Measurements from ENCODE around the gene MEF2C.

MEF2C gene

DNA sequence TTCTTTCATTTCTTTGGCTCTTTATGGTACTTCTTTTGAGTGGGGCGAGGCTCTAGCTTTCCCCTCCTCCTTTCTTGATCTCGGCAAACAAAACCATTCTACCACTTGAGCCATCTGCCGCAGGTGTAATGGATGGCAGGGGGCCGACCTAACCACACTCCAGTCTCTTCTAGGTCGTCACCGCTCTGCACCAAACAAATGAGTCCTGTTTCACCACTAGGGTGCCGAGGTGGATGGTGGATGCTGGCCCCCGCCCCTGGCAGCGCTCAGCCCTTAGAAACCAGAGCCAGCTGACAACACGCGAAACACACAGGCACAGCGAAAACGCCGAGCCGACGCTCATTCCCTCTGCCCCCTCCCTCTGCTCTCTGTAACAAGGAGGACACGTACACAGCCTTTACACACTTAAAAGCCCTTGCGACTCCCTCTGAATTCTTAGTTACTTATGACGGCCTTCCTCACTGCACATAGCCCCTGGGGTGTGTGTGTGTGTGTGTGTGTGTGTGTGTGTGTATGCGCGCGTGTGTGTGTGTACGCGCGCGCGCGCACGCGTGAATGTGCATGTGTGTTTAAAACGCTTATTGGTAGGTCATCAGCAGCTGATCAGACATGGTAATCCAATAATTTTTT, 199.4 kb downstream of the MEF2C start:
- DNase-seq = no peak

DNA sequence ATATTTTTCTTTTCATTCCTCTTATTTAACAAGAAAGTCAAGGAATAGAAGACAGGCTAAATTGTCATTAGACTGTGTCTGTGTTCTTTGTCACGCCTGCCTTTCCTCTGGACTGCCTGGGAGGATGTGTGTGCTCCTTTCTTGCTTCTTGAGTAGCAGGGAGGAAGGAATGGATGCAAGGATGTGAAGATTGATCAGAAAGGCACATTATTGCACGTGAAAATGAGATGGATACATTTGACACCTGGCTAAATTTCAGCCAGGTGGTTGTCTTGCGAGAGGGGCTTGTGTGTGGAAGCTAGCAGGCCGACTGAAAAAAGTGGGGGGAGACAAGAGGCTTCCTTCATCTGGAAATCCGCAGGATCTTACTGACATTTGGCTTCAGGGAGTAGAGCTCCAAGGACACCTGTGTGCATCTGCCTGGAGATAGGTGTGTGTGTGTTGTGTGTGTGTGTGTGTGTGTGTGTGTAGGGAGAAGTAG, 200.1 kb downstream of the MEF2C start:
- no peak for DNase-seq

DNA sequence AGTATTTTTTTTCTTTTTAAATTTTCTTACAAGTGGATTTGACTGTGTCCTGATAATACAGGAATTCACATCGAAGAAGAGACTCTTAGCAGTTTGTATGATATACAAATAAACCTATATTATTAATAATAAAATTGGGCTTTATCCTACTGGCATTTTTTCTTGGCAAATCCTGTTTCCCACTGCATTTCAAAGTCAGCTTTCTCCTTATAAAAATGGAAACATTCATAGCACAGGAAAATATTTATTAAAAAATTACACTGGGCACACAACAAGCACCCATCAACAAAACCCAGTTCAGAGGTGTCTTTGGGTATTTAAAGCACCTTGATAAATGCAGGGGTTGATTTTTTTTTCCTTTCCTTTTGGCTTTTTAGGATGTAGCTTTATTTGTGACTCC, 200.9 kb downstream of the MEF2C start:
- no peak for DNase-seq

DNA sequence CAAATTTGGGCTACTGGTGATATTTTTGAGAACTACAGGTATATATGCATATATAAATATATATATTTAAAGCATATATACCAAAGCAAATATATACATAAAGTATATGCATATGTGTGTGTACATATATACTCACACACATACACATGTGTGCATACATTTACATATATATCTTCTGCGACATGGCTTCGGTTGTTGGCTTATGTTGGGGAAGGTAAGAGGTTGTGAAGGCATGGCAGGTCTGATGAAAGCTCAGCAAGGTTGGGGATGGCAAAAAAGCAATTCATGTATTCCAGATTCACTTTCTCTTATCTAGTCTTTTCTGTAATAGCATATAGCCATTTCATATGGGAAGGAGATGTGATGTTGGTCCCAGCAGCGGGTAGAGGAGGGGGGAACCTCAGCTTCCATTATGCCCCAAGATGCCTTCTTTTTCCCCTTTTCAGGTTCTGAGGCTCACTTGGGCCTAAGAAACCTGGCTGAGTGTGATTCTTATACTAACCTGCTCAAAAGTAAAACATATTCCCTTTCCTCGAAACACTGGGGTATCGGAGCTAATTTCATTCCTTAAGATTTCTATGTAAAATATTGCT, 201.7 kb downstream of the MEF2C start:
- no peak for DNase-seq

DNA sequence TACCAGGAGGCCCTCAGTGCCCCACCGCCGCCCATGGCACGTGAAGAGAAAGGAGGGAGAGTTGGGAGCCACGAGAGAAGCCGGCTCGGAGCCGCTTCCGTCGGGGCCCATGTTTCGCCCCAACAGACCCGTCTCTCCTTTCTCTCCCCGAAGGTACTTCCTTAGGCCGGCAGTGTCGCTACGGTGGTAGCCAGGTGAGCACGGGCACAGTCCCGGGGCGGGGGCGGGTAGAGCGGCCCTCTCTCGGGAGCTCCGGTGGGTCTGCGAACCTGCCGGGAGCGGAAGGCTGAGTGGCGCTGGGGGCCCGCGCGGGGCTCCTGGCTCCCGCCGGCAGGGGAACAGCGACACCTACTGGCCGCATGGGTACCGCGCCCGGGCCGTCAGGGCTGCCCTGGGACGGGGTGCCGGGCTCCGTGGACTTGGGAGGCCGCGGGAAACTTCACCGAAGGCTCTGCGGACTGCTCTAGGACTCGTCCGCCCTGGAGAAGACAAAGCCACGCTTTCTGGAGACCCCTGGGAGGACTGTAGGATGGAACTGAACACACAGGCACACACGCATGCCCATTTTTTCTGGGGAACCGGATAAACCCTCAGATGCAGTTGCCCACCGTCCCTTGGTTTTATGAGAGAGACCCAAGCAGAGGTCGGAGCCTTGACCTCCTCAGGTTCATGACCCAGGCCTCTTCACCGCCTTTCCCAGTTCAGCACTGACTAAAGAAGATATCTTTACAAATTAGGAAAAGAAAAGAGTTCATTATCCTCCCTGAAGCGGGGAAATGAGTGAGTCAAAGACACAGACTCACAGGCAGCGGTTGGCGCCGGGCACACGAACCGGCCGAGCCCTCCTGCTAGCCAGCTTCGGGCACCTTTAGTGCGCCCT, 202.5 kb downstream of the MEF2C start:
- DNase-seq = peak; percentile 42 to 60 (median 50)

DNA sequence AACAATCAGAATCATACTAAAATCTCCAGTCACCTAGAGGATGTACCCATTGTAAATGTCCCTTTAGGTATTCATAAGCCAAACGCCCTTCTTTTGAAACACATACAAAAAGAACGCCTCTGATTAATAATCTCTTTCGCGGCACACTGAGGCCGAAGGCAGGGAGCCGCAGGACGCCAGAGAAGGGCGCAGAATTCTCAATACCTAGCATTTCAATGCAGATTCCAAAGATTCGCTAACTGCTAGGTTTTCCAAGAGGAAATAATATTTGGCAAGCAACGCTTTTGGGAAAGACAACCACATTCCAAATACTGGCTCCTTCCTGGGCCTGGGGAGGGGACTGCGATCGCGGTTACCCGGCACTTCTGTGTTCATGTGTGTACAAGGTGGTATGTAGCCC, 203.3 kb downstream of the MEF2C start:
- DNase-seq = no peak

DNA sequence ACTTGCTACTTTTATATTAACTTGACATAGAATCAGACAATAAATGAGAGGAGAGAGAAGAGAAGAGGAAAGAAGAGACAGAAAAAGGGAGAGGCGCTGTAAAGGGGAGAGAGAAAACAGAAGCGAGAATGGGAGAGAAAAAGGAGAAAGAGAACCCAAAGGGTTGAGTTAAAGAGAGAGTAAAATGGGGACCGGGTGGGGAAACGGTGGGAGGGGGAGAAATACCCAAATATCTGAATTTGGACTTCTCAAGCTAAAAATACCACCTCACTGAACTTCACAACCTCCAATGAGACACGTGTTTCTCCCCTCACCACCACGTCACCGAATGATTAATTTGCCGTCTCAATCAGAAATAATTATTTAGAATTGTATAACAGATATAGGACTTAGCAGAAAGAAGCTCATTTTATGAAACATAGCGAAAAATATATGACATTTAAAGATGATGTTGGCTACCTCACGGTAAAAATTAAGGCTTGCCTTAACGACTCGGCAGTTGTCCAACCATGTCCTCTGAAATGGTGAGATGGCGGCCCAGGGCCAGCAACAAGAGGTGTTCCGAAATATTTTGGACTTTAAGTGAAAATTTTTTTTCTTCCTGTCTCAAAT, 204.1 kb downstream of the MEF2C start:
- DNase-seq = no peak

DNA sequence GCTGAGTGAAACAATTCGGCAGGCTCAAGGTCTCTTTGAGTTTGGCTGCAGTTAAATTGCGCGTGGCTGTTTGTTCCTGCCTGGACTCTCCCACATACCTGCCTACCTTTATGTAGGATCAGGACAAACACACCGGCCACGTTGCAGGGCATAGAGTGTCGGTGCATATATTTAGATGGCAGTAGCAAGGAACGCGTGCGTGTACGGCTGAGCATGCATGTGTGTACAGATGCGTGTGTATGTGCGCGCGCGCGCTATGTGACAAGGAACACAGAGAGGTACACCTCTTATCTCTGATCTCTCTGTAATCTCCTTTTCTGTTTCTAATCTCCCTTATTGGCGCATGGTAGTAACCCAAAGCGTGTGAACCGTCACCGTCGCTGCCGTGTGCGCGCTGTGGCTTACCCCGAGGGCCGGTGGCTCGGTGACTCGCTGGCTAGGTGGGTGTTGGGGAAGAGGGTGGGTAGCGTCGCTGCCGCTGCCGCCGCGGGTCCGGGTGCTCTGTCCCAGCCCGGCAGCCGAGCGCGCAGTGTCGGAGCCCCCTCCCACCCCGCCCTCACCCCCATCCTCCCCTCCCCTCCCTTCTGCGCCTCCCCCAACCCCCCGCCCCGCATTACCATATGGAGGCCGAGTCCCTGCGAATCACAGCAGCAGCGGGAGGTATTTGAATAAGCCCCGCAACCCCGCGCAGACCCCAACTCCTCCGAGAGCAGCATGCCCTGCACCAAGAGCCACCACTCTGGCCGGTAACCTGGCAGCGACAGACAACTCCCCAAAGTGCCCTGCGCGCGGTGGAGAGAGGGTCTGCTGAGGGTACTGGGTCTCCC, 204.8 kb downstream of the MEF2C start:
- DNase-seq = no peak

DNA sequence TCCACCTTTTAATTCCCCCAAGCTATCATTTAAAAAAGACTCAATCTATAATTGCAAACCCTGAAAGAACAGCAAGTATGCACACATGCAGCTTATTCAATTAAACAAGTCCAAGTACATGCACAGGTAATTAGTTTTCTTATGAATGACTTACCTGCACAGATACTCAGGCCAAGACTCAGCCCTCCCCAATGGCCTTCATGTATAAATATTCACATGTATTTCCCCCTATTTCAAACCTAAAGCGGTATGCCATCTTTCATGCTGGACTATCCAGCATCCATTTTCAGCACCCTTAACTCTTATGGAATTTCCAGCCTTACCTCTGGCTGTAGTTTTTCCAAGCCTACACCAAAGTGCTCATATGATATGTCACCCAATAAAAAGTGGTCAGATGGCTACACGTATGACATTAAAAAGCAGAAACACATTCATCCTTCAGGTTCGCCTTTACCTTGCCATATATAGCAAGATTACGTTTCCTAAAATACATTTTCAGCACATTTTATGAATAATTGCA, 205.5 kb downstream of the MEF2C start:
- no peak for DNase-seq

DNA sequence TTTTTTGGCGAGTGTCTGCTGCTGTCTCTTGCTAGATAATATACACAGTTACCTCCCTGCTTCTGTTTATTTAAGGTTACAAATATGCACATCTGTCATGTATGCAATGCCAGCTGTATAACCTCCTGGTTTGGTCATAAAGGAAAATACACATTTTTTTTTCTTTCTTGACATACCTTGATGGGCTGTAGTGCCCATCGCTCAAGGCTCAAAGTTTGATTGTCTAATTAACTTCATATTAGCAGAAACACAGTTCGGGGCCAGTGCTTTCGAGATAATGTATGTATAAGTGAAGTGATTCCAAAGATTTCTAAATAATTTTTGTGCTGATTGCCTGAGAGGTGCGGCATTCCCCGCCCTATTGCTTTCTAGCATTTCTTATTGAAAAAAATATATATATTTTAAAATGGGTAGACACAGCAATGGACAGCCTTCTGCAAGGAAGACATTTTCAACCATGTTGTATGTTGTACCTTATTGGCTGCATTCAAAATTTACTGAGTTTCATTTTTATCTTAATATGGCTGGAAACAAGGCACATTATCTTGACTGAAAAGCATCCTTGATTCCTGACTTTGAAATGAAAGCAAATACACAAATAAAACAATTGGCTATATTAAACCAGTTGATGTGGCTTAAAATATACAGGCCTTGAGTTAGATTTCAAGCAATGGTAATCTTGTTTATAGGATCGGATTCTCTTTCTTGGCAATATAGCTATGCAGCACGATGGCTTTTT, 206.2 kb downstream of the MEF2C start:
- no peak for DNase-seq

DNA sequence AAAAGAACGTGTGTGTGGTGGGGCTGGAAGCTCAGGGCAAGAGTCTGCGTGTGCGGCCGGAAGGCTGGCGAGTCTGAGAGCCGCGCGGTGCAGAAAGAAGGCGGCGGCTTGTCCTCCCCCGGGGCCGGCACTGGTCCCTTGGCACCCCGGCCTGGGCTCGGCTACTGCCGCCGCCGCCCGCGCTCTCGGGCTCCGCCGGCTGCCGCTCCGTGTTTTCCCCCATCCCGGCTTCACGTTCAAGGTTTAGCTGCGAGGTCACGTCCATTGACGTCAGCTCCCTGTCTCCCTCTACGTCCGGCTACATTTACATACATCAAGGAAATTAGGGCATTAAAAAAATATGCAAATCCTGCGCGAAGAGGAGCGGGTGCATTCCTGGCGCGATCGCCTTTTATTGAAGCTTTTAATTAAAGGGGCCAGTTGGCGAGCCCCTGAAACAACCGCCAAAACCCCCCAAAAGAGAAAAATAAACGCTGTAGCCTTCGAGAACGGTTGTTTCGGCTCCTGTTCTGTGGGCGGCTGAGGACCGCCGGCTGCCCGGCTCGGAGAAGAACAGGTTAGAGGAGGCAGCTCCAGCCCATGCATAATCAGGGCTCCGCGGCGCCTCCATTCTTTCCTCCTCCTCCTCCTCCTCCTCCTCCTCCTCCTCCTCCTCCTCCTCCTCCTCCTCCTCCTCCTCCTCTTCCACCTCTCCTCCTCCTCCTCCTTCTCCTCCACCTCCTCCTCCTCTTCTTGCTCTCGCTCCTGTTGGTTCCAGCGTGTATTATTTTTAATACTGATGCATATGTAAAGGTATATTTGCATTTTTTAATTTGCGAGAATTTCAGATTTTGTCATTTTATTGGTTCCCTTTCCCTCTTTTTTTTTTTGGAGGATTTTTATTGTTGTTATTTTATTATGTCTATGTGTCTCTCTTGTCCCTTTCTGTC, 207.0 kb downstream of the MEF2C start:
- no peak for DNase-seq

DNA sequence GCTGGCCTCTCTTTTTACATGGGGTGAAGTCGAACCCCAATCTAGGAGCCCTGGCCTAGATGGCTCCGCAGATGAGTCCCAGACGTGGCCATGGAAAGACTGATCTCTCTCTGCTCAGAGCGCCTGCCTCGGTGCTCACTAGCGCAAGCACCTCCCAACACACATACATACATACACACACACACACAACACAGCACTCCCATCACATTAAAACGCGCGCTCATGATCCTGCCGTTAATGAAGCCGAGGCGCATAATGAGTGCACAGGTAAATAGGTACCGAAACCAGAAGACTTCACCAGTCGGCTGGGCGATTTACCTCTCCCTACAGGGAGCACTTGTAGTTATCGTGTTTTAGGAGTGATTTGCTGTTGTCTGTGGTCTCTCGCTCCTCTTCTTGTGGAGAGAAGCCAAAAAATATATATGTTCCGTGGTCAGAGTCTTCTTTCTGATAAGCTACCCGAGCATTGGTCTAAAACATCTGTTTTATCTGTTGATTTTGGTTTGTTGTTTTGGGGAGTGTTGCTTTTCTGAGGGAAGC, 207.7 kb downstream of the MEF2C start:
- no peak for DNase-seq

DNA sequence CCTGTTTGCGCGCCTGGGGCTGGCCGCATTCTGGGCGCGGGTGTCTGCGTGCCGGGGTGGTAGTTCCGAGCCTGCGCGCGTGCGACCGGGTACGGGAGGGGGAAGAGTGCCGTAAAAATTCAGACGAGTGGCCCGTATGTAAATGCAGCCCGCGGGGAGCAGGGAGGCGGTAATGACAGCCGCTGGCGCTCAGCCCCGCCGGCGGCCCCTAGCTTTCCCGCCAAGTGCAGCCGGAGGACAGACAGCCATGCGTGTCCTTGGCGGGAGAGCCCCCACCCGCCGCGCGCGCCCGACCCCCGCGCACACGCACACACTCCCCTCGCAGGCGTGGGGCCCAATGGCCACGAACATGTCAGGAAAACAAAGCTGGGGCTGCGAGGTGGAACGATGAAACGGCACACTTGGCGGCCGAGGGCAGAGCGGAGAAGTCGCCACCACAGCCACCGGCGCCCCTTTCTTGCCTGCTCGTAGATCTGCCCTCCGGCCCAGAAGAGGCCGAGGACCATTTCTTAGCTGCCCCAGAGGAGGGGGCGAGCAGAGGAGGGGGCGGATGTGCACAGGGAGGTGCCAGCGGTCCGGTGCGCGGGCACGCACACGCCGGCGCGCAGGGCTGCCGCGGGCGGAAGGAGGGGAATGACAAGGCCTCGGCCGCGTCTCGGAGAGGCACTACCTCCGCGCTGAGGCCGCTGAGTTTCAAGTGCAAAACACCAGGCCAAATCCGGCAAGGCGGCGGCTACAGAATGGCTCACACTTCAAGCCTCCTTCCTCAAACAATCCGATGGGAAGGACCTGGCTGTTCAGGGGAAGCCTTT, 208.4 kb downstream of the MEF2C start:
- no peak for DNase-seq

DNA sequence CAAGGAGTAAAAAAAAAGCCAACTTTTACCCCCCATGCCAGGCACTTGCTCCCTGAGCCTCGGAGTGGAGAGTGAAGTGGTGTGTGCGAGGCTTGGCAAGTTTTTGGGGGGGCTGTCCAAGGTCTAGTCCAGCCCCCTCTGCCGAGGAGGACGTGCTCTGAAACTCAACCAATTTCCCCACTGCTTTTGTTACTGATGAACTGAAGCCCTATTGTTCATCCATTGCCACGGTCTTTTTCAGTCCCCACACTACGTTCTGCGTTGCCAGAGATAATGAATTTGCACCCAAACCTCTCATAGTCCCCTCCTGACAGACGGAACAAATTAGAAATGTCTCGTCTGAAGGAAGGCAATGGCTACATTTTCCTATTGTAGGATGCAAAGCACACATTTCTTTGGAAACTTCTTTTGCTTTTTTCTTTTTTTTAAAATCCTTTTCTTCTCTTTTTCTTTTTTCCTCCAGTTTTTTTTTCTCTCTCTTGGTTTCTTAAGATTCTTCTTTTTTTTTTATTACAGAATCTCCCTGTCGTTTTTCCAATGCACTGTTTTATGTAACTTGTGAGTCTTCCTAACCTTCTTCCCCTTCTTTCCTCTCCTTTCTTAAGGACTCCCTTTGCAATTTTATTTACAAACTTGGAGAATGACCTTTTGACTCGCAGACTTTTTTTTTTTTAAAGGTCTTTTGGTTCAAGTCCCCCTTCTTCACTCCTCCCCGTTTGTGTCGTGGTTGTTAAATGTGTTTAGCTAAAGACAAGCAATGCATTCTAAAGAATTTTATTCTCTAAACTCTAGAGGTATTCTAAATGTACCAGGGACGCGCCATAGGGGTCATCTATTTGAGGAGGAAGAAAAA, 209.5 kb downstream of the MEF2C start:
- no peak for DNase-seq

DNA sequence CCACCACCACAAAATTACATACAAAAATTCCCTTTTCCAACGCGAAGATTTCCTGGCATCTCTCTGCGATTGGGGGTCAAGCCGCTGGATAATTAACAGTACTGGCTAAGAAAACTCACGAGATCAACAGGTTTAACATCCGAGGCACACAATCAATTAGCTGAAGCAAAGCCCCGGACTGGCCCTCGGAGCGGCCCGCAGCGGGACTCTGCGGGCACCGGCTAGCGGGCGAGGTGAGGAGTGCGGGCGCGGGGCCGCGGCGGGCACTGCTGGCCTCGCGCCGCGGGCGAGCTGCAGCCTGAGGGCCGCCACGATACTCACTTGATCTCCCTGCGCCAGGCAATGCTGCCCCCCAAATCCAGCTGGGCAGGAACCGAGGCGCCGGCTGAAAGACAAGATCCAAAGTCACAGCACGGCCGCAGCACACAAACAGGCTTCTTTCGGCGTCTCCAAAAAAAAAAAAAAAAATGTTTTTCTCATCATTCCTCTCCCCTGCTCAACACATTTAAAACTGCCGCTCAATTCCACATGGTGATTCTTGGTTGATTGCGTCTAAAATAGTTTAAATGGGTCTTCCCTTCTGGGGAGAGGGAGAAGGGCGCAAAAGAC, 210.2 kb downstream of the MEF2C start:
- no peak for DNase-seq

DNA sequence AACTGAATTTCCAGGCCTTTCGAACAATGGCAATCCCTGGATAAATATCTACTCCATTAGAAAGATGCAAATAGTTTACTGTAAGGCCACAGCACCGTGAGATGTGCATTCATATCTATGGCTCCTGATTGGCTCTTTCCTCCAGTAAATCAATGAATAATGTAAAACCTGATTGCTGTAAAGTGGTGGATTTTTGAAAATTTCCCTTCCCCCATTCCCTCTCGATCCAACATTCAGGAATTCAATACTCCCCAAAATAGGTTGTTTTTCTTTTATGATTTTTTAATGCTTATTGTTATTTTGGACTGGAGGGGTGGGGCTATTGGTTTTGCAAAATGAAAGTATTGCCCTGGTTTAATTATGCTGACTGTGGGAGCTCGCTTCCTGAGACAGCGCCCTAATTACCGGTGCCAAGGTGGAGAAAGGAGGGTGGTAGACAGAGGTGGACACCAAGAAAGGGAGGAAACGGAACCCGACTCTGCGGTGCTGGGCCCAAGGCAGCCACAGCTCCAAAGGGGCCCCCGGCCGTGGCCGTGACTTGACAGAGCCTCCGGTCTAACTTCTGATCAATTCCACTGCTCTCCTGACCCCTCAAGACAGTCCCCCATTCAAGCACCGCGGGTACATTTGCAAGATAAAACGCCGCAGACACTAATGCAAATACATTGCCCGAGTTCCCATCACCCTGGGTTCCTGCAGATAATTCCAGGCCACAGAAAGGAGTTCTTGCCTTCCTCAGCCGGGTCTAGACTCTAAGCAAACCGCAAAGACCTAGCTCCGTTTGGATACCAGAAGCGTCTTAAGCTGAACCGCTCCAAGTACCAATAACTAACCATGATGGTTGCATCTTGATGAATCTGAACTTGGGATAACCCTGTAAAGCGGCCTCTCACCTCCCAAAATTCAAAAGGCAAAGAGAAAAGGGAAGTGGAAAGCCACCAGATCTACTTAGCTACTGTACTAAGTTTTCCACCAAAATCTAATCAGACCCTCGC, 211.2 kb downstream of the MEF2C start:
- no peak for DNase-seq

DNA sequence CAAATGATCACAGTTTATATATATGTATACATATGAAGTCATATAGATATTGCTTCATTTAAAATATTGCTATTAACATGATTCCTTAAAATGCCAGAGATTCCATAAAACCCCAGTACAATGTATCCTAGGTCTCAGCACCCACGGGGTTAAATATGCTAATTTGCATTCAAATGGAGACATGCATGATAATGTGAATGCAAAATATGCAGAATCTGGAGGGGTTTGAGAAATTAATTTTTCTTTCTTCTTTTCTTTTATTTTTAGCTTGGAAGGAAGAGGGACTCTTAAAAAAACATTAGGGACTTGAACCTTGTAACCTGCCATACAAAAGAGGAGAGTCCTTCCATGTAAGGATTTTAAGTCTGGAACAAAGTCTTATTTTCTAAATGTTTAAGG, 211.9 kb downstream of the MEF2C start:
- no peak for DNase-seq
